H9 (cell line): Measurements from ENCODE around the gene BPIFB3. TPM values are rescaled to one million over a fixed set of nuclear protein-coding genes. Genes with fewer than 3 reads are reported as not detected.
A peak's percentile ranks its signal among the peaks of the same experiment; 100 is the strongest.

ENCODE experiments used
- DNase-seq: peaks from one replicate; pipeline ENCODE4 v3.0.0-alpha.2; 2017
- H2AFZ ChIP-seq: one replicate; pipeline ENCODE4 v1.6.1; 2013; ENCODE audit warnings: mild to moderate bottlenecking, low read length, control low read depth, moderate library complexity
- H2AK5ac ChIP-seq: 2 replicates; pipeline ENCODE4 v1.6.1; 2013; ENCODE audit warnings: low read length, control low read depth, mixed read lengths; ENCODE audit not compliant: insufficient read length
- H2BK120ac ChIP-seq: one replicate; pipeline ENCODE4 v1.6.1; 2013; ENCODE audit warnings: low read depth, mild to moderate bottlenecking, low read length, control low read depth, inconsistent platforms; ENCODE audit not compliant: poor library complexity, severe bottlenecking
- H2BK12ac ChIP-seq: 2 replicates; pipeline ENCODE4 v1.6.1; 2013; ENCODE audit warnings: low read length, control low read depth, mixed read lengths, low read depth; ENCODE audit not compliant: insufficient read length
- H2BK15ac ChIP-seq: 2 replicates; pipeline ENCODE4 v1.6.1; 2013; ENCODE audit warnings: low read depth, low read length, control low read depth
- H2BK20ac ChIP-seq: one replicate; pipeline ENCODE4 v1.6.1; 2013; ENCODE audit warnings: low read depth, mild to moderate bottlenecking, low read length, control low read depth, inconsistent platforms; ENCODE audit not compliant: poor library complexity, severe bottlenecking
- H2BK5ac ChIP-seq: 2 replicates; pipeline ENCODE4 v1.6.1; 2013; ENCODE audit warnings: low read length, control low read depth, mixed read lengths; ENCODE audit not compliant: insufficient read length
- H3K14ac ChIP-seq: 2 replicates; pipeline ENCODE4 v1.6.1; 2013; ENCODE audit warnings: low read length, control low read depth; ENCODE audit not compliant: insufficient read depth
- H3K18ac ChIP-seq: 2 replicates; pipeline ENCODE4 v1.6.1; 2013; ENCODE audit warnings: low read depth, mild to moderate bottlenecking, mixed read lengths, low read length, control low read depth; ENCODE audit not compliant: insufficient read length
- H3K23ac ChIP-seq: 2 replicates; pipeline ENCODE4 v1.6.1; 2013; ENCODE audit warnings: low read length, control low read depth, mixed read lengths, low read depth; ENCODE audit not compliant: insufficient read length
- H3K23me2 ChIP-seq: 2 replicates; pipeline ENCODE4 v1.6.1; 2013; ENCODE audit warnings: low read depth, mild to moderate bottlenecking, mixed read lengths, low read length, control low read depth; ENCODE audit not compliant: insufficient read length, poor library complexity, severe bottlenecking
- H3K27ac ChIP-seq: 2 replicates; pipeline ENCODE4 v1.5.1; 2013; ENCODE audit warnings: low read length, control low read depth, mixed read lengths, low read depth; ENCODE audit not compliant: insufficient read length
- H3K27me3 ChIP-seq: 2 replicates; pipeline ENCODE4 v1.6.1; 2013; ENCODE audit warnings: low read length, control low read depth, inconsistent platforms; ENCODE audit not compliant: insufficient read depth
- H3K4ac ChIP-seq: 2 replicates; pipeline ENCODE4 v1.6.1; 2013; ENCODE audit warnings: low read depth, mild to moderate bottlenecking, control low read depth, inconsistent platforms, low read length, moderate library complexity
- H3K4me1 ChIP-seq: 2 replicates; pipeline ENCODE4 v1.6.1; 2013; ENCODE audit warnings: low read length, control low read depth, inconsistent platforms; ENCODE audit not compliant: insufficient read depth
- H3K4me2 ChIP-seq: 2 replicates; pipeline ENCODE4 v1.6.1; 2013; ENCODE audit warnings: low read length, control low read depth, mixed read lengths; ENCODE audit not compliant: insufficient read length, insufficient read depth
- H3K56ac ChIP-seq: 2 replicates; pipeline ENCODE4 v1.6.1; 2013; ENCODE audit warnings: low read depth, mild to moderate bottlenecking, mixed read lengths, low read length, control low read depth; ENCODE audit not compliant: insufficient read length
- H3K79me1 ChIP-seq: 2 replicates; pipeline ENCODE4 v1.6.1; 2013; ENCODE audit warnings: low read depth, mild to moderate bottlenecking, moderate library complexity, low read length, control low read depth, inconsistent platforms; ENCODE audit not compliant: insufficient read depth, poor library complexity, severe bottlenecking
- H3K79me2 ChIP-seq: 2 replicates; pipeline ENCODE4 v1.6.1; 2013; ENCODE audit warnings: low read length, control low read depth, inconsistent platforms; ENCODE audit not compliant: insufficient read depth
- H3K9ac ChIP-seq: 2 replicates; pipeline ENCODE4 v1.6.1; 2013; ENCODE audit warnings: low read length, control low read depth, mixed read lengths; ENCODE audit not compliant: insufficient read length; ENCODE audit errors: extremely low read depth
- H3K9me3 ChIP-seq: one replicate; pipeline ENCODE4 v1.6.1; 2013; ENCODE audit warnings: low read depth, low read length, inconsistent platforms; ENCODE audit not compliant: control insufficient read depth
- H3T11ph ChIP-seq: one replicate; pipeline ENCODE4 v1.6.1; 2013; ENCODE audit warnings: mild to moderate bottlenecking, low read length, control low read depth, inconsistent platforms
- H4K20me1 ChIP-seq: one replicate; pipeline ENCODE4 v1.6.1; 2013; ENCODE audit not compliant: control insufficient read depth, insufficient read length, insufficient read depth
- H4K5ac ChIP-seq: 2 replicates; pipeline ENCODE4 v1.6.1; 2013; ENCODE audit warnings: low read depth, mild to moderate bottlenecking, mixed read lengths, low read length, control low read depth; ENCODE audit not compliant: insufficient read length
- H4K8ac ChIP-seq: replicated peaks from 2 replicates; pipeline ENCODE4 v1.6.1; 2013; ENCODE audit warnings: low read length, control low read depth, mixed read lengths, low read depth; ENCODE audit not compliant: insufficient read length
- H4K91ac ChIP-seq: 2 replicates; pipeline ENCODE4 v1.6.1; 2013; ENCODE audit warnings: low read depth, mild to moderate bottlenecking, moderate library complexity, mixed read lengths, low read length, control low read depth; ENCODE audit not compliant: insufficient read length
- H3K27ac Mint-ChIP-seq, 3 experiments: 2 replicates in 2 of 3; 3 replicates in 1 of 3; pipeline ENCODE4 v1.8.0; 2020 to 2021; ENCODE audit warnings: mixed read lengths in 3 of 3, mild to moderate bottlenecking in 1 of 3, moderate library complexity in 1 of 3
- H3K27me3 Mint-ChIP-seq: 2 replicates; pipeline ENCODE4 v1.8.0; 2021; ENCODE audit warnings: low read depth, mild to moderate bottlenecking, moderate library complexity, mixed read lengths
- H3K36me3 Mint-ChIP-seq, 3 experiments: 2 replicates in 2 of 3; 3 replicates in 1 of 3; pipeline ENCODE4 v1.8.0; 2020 to 2021; ENCODE audit warnings: low read depth in 3 of 3, mixed read lengths in 3 of 3; ENCODE audit not compliant: insufficient read depth in 1 of 3
- H3K4me1 Mint-ChIP-seq, 2 experiments: 2 replicates each; pipeline ENCODE4 v1.8.0; 2020; ENCODE audit warnings: mixed read lengths in 2 of 2
- H3K4me3 Mint-ChIP-seq, 2 experiments: 2 replicates in 1 of 2; 3 replicates in 1 of 2; pipeline ENCODE4 v1.8.0; 2020 to 2021; ENCODE audit warnings: mild to moderate bottlenecking in 2 of 2, mixed read lengths in 2 of 2, moderate library complexity in 1 of 2
- H3K9me3 Mint-ChIP-seq, 2 experiments: 2 replicates in 1 of 2; 3 replicates in 1 of 2; pipeline ENCODE4 v1.8.0; 2020; ENCODE audit warnings: mild to moderate bottlenecking in 2 of 2, mixed read lengths in 2 of 2, moderate library complexity in 1 of 2
- WGBS: extraction: QIAGEN DNeasy Blood & Tissue Kit; methylation state at CpG from one replicate; pipeline ENCODE4 v1.1.7; 2013; ENCODE audit warnings: missing lambda C conversion rate, low lambda C conversion rate, mixed read lengths; ENCODE audit not compliant: insufficient read length; ENCODE audit errors: extremely low coverage; 5-methylcytosine and 5-hydroxymethylcytosine counted together
- total RNA-seq: library from RNA; stranded (reverse); gene quantifications from 2 replicates; pipeline ENCODE4 v1.2.1, GENCODE V29; 2021
- TF ChIP-seq, protein P1 (sequence below): fragments of 200-600 bp; sonication (generic); conservative IDR thresholded peaks from 3 replicates; pipeline ENCODE4 v1.8.0; 2021; ENCODE audit warnings: antibody characterized with exemption, mild to moderate bottlenecking

The BPIFB3 gene
- total RNA-seq, 1 experiment from 2014 or later = not detected

DNA sequence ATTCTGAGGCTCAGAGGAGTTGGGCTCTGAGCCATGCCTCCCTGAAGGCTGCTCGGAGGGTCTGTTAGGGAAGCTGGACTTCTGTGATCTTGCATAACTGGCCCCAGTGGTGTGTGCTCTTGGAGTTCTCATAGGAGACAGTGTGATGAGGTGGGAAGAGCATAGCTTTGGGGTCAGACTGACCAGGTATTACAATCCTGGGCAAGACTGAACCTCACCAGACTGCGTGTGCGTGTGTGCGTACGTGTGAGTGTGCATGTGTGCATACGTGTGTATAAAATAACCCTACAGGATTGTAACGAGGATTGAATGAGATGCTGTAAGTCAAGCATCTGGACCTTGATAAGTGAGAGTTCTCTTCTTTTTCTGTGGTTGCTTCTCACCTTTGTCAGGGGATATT, 36.2 kb upstream of the BPIFB3 start:
- Histone ChIP-seq H3K27ac (no peak overlapping the region), H3K18ac (no peak overlapping the region), H3K4me1 (no peaks in the 10 kb centered on the region), H4K5ac (no peak overlapping the region), H3K9ac (no peak overlapping the region), H4K20me1 (no peaks in the 10 kb centered on the region), H2BK5ac (no peak overlapping the region), H3K56ac (no peak overlapping the region), H2AK5ac (no peak overlapping the region), H3K14ac (no peak overlapping the region), H2AFZ (no peak overlapping the region), H4K8ac (no peak overlapping the region), H2BK120ac (no peak overlapping the region), H3K27me3 (no peaks in the 10 kb centered on the region), H3K79me1 (no peaks in the 10 kb centered on the region), H4K91ac (no peak overlapping the region), H3K4me2 (no peak overlapping the region), H3K9me3 (no peaks in the 10 kb centered on the region), H2BK20ac (no peak overlapping the region), H3K4ac (no peak overlapping the region), H2BK12ac (no peak overlapping the region), H3K23me2 (no peaks in the 10 kb centered on the region), H3T11ph (no peak overlapping the region), H2BK15ac (no peak overlapping the region), H3K79me2 (no peaks in the 10 kb centered on the region), H3K23ac (no peak overlapping the region)
- DNase-seq = no peak
- Mint-ChIP-seq H3K4me3 (no peak overlapping the region), H3K27ac (peak overlapping the region in 1 of 3 experiments; percentile 37; a peak in 4 of 7 replicates), H3K27me3 (peaks cover 18% of the 10 kb centered on the region), H3K36me3 (no peaks in the 10 kb centered on the region), H3K9me3 (no peaks in the 10 kb centered on the region), H3K4me1 (peaks cover 21 to 23% of the 10 kb centered on the region in 2 experiments)
- no CpG with 5 or more reads among the region's 7 CpGs for WGBS
- TF ChIP-seq, protein P1, sequence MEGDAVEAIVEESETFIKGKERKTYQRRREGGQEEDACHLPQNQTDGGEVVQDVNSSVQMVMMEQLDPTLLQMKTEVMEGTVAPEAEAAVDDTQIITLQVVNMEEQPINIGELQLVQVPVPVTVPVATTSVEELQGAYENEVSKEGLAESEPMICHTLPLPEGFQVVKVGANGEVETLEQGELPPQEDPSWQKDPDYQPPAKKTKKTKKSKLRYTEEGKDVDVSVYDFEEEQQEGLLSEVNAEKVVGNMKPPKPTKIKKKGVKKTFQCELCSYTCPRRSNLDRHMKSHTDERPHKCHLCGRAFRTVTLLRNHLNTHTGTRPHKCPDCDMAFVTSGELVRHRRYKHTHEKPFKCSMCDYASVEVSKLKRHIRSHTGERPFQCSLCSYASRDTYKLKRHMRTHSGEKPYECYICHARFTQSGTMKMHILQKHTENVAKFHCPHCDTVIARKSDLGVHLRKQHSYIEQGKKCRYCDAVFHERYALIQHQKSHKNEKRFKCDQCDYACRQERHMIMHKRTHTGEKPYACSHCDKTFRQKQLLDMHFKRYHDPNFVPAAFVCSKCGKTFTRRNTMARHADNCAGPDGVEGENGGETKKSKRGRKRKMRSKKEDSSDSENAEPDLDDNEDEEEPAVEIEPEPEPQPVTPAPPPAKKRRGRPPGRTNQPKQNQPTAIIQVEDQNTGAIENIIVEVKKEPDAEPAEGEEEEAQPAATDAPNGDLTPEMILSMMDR = no peak
